CD4-positive, alpha-beta T cell treated with Interleukin-12 subunit alpha and Interleukin-12 subunit beta, for 1 hour (primary cell): Measurements from ENCODE around the gene FTO.
A peak's percentile ranks its signal among the peaks of the same experiment; 100 is the strongest.
"Not testable (repeated sequence)": the region's sequence is repeated elsewhere in the genome, so short reads cannot be mapped to it uniquely, and the experiment has no call there.

ENCODE experiments used
- DNase-seq: peaks from one replicate; pipeline ENCODE4 v3.0.0-alpha.2; 2020

FTO gene

DNA sequence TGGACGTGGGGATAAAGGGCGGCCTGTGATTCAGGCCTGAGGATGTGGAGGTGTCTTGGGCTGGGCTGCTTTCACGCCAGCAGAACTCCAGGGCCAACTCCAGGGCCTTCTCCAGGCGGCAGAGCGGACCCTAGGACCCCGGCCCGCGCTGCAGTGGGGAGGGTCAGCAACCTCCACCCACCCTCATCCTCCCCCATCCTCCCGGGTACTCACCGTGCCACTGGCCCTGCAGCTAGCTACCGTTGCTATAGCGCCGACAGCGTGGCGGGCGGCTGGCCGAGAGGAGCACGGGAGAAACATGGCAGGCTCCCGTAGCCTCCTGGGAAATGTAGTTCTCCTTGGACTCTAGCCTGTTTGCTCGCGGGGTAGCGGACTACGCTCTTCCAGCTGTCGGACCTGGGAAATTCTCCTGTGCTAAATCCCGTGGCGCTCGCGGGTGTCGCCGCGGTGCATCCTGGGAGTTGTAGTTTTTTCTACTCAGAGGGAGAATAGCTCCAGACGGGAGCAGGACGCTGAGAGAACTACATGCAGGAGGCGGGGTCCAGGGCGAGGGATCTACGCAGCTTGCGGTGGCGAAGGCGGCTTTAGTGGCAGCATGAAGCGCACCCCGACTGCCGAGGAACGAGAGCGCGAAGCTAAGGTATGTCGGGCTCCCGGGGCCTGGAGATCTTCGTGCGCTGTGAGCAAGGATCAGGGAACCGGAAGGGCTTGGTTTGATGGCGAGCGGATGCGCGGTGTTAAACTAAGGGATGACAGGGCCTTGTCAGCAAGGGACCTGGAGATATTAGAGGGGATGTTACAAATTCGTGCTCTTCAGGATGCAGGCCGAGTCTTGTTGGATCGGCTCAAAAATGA, at the start of gene FTO, which contains the start of gene RPGRIP1L:
FTO (plus strand) TSS at position 567 of the 855 bp plus-strand sequence.
RPGRIP1L (minus strand) TSS at position 270 of the 855 bp plus-strand sequence. CDS start 3,136 bp downstream, outside the sequence.
- peak; percentile 98 for DNase-seq

DNA sequence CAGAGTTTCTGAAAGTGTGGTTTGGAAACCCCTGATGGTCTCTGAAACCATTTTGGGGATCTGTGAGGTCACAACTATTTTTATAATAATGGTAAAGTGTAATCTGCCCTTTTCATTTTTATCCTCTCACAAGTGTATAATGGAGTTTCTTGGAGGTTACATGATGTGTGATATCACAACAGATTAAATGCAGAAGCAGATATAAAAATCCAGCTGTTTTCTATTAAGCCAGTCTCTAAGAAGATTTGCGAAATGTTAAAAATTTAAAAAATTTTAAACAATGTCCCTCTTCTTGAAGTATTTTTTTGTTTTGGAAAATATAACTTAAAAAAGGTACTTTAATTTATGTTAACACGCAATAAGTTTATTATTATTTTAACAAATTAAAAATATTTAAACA, 49.0 kb upstream of the FTO start:
- no peak for DNase-seq

DNA sequence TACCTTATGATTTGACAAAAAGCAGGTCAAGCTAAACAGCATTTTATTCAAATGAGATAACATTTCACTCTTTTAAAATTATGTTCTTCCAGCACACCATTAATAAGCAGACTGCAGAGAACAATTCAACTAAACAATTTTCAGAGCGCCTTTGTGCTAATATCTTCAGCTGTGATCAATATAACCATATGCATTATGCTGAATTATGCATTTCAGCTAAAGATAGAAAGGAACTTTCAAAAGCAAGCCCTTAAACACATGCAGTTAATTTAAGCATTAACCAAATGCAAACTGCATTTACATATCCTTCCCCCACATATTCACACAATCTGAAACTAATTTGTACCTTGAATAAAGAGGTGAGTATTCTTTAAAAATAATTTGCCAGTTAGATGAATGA, 41.9 kb upstream of the FTO start:
- no peak for DNase-seq

DNA sequence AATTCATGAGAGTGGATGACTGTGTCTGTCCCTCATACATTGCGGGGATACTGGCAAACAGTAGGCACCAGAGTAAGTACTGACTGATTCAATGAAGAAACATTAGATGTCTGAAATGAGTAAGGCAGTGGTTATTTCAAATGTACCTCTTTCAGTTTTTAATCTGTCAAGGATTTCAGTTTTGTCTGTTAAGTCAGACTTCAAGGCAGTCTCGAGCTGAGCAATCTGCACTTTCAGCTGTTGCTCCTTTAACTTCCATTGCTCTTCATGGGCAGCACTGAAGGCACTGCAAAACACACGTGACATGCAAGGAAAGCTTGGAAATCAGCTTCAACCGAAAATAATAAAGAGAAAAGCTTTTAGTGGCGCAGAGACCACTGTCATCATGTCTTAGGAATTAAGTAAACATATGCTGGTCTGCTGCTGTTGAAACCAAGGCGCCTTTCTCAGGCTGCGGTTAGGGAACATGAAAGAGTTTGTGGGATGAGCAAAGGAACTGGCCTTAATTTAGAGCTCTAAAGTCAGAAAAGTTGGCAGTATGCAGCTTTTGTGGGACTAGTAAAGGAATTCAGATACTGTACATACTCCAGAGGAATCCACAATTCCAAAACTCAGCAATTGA, 39.1 kb upstream of the FTO start:
- no peak for DNase-seq

DNA sequence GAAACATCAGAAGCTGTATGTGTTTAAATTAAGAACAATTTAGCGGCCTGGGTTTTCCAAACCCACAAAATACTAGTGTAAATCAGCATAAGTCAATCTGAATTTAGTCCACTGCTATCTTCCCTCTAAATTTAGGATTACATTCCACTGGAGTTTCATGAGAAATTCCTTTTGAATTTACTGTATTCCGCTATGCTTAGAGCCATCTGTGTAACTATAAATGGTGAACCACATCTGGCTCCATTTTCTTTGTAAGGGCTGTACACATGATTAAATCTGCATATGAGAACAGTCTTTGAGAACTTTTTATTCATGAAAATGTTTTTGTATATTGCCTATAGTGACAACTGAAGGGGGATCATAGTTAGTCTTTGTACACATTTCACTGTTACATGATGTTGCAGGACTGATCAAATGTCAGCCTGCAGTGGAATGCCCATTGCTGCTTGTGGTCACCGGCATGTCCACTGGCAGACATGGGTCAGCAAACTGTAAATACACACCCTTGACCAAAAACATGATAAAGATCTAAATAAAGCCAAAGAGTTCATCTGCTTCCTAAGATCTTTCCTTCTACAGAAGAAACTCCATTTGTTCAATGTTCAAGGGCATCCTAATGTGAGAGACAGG, 37.1 kb upstream of the FTO start:
- DNase-seq = no peak

DNA sequence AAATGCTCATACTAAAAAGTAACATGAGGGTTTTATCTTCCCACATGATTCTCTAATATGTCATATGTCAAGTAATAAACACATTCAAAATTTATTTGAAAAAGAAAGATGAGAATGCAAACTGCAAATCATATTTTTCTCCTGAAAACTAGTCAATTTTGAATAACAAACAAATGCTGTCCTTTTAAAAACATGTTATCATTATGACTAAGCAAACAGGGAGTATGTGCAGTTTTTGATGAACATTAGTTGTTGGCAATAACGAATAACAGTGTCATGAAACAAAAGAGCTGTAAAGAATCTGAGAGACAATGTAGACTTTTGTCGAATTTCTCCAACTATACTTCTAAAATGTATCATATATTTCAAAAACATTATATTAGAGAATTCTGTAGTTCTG, 35.1 kb upstream of the FTO start:
- DNase-seq = no peak

DNA sequence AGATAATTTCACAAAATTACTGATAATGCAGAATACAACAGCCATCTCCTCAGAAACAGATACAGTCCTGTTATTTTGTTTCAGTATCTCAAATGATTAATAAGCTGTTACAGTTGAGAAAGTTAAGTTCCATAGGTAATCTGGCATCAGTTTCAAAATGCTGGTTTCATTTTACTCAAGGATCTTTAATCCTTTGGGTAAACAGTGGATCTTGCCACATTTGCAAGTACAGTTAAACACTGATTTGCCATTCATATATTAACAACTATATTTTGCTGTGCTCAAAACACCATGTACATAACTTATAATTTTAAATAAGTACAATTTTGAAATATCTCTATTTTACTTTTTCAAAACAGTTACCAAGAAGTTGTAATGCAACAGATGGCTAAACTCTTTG, 31.5 kb upstream of the FTO start:
- DNase-seq = no peak

DNA sequence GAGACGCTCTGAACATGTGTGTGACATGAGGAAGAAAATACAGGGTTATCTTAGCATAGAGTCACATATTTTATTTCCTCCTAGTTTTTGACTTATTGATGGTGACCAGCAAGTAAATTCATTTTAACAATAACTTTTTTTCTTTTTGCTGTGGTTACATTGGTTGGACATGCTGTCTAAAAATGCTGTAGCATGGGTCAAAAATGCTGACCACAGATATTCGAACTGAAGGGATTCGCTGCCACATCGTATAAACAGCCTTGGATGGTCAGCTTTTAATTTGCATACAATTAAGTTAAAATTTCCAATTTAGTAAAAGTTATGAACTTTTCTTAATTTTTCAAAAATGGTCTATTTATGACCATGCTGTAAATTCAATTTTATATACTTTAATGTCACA, 30.8 kb upstream of the FTO start:
- DNase-seq = no peak

DNA sequence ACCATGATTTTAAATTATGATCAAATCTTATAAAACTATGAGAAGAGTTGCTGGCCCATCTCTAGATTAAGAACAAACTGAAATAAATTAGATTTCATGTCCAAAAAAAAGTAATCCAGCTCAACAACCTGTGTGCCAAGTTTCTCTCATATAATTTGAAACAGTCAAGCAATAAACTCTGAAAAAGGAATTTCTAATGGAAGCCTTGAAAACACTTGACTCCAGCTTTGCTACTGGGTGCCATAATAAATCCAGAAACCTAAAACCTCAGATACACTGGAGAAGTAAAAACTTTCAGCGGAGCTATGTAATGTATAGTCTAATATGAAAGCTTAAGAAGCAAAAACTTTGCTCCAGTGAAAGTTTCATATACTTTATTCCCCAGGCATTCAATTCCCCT, 25.8 kb upstream of the FTO start:
- no peak for DNase-seq

DNA sequence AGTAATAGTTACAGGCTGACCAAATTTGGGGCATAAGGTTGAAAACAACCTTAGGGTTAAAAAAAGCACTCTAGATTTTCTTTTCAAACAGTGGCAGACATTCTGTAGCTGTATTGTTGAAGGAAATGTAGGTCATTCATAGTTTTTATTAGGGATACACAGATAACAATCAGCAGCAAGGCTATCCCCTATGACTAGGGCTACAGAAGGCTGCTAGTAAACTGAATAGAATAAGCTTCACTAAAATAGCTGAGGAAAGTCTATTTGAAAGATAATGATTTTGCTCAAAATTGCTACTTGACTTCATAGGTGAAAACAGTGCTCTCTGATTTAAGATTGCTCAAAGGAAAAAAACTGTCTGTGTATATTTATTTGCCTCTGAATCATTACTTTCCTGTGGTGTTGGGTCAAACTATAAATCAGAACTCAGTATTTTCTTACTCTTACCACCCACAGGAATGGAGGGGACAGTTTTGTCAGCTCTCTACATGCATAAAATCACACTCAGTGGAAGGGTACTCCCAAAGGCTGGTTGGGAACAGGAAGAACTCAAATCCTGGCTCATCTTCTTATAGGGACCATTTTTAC, 25.1 kb upstream of the FTO start:
- DNase-seq = no peak

DNA sequence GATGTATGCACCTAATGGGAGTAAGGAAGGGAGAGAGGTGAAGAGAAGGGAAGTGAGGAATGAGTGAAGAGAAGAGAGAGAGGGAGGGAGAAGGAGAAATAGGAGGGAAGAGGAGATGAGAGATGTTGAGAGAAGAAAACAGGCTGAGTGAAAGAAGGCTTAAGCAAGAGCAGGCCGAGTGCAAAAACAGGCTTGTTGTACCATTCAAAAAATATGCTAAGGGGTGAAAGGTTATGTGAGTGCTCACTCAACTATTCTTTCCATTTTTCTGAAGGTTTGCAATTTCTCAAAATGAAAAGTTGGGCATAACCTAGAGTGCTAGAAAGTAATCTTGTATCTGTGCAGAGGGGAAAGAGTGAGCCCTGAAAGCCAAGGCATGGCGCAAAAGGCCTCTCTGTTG, 23.2 kb upstream of the FTO start:
- no peak for DNase-seq

DNA sequence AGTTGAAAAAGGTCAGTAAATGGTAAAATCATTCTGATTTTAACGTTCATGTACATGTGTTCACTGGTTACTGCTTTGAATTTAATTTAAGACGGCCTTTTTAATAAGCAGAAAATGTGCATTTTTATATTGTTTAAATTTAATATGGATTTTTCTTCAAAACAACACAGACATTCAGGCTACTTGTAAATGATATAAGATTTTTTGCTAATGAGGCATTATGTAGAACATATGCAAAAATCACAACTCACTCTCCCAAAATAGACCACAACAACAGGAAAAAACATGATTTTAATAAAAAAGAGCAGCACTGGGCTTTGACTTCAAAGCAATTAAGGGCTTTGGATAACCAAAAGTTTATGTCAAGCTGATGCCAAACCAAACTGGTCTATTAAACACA, 22.6 kb upstream of the FTO start:
- no peak for DNase-seq

DNA sequence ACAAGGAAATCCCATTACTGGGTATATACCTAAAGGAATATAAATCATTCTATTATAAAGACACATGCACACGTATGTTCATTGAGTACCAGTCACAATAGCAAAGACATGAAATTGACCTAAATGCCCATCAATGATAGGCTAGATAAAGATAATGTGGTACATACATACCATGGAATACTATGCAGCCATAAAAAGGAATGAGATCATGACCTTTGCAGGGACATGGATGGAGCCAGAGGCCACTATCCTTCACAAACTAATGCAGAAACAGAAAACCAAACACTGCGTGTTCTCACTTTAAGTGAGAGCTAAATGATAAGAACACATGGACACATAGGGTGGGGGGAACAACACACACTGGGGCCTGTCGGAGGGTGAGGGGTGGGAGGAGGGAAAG, 18.6 kb upstream of the FTO start:
- DNase-seq = not testable (repeated sequence)

DNA sequence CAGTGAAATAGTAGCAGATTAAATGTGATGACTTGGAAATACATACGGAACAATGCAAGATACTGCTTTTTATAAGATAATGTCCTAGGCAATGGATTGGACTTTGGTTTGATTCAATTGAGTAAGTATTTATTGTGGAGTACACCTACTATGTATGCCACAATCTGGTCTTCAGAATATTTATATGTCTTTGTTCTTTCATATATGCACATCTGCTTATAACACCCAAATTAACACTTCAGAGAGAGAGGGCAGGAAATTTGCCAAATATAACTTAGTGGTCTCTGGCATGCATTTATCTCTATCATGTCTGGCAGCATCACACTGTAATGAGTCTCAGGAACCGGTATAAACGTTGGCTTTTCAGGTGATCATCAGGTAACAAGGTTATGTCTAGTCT, 17.2 kb upstream of the FTO start:
- DNase-seq = no peak

DNA sequence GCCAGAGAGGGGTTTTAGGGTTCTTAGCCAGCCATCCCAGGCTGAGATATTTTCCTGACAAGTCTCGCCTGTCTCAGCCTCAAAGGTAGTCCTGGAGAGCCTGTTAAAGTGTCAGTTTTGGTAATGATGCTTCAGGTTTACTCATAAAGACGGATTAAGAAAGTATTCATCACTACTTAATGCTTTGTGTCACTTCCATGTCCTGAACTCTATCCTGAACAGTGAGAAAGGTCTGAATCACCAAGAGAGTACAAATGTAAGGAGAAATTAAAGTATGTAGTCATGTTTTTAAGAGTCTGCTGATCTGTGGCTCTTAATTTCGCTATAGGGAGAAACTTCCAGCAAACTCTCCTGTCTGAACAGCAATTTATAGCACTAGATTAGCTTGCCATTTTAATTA, 14.3 kb upstream of the FTO start:
- DNase-seq = no peak

DNA sequence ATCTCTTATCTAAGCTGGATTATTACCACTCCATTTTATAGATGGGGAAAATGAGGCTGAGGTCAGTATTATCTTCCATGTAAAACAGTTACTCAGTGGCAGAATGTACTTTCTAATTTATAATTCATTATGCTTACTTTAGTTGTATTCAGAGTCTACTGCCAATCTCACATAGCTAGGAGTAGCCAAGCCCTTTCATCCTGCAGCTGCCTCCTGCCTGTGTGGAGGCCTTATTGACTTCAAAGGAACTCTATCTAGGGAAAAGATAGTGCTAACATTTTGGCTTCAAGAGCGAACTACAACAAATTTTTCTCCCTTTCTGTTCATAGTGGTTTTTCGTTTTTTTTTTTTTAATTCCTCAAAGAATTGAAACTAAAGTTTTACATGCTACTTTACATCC, 13.2 kb upstream of the FTO start:
- DNase-seq = no peak

DNA sequence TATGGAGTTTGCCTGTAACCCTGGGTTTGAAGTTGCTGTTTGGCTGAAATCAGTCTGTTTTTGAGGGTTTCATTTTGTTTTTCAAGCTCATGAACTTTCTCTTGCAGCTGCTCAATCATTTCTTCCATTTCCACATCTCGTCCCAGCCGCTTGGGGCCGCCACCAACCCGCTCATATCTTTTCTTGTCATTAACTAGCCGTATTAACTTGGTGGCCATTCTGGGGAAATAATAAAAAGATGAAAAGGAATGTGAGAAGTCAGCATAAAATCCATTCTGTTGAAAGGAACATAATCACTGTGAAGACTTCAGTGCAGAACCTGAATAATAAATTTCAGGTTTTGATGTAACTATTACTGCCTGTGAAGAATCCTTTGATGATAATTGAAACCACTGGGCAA, 11.8 kb upstream of the FTO start:
- DNase-seq = no peak

DNA sequence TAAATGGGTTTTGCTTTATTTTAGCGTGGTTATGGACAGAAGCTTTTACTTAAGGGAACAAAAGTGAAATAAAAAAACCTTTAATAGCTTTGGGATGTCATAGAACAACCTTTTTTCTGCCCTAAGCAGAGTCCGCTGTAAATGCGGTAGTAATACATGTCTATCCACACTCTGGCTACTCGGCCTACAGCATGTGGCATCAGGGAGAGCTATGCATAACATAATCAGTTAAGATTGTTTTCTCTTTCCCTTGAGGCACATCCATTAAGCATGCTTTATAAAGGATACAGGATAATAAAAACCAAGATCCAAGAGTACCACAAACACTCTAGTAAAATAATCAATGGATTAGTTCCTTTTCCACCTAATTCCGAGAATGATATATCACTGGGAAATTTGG, 10.6 kb upstream of the FTO start:
- DNase-seq = no peak

DNA sequence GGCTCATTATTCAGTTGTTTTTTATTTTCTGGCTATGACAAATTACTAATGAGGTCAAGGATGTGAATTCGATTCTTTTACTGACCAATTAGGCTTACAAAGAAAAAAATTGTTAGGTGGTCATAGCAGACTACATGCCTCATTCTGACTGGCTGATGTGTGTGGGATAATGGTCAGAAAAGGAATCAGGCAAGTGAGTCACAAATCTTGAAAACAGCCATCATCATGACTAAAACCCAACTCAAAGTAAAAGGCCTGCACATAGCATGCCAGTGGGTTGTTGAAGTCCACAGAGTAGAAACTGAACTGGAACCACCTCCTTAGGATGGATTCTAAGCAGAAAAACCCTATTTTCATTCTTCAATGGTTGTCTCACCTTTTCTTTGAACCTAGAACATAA, 8.9 kb upstream of the FTO start:
- no peak for DNase-seq

DNA sequence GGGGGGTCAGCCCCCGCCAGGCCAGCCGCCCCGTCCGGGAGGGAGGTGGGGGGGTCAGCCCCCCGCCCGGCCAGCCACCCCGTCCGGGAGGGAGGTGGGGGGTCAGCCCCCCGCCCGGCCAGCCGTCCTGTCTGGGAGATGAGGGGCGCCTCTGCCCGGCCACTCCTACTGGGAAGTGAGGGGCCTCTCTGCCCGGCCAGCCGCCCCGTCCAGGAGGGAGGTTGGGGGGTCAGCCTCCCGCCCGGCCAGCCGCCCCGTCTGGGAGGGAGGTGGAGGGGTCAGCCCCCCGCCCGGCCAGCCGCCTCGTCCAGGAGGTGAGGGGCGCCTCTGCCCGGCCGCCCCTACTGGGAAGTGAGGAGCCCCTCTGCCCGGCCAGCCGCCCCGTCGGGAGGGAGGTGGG, 5.7 kb upstream of the FTO start:
- not testable (repeated sequence) for DNase-seq

DNA sequence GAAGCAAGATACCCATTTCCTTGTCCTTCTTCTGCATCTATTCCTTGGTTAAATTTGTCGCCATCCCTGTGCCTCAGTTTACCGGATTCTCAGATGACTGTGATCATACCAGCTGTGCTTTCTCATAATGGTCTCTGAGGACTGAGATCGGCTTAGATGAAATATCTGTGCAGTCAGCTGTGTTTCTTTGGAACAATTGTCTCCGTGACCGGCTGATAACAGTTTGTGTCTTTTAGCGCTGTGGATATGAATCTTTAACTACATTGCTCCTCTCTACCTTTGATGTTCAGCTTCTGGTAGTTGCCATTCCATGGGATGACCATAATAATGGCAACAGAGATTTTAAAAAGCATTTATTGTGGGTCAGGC, 473 bp downstream of the FTO start:
- no peak for DNase-seq

DNA sequence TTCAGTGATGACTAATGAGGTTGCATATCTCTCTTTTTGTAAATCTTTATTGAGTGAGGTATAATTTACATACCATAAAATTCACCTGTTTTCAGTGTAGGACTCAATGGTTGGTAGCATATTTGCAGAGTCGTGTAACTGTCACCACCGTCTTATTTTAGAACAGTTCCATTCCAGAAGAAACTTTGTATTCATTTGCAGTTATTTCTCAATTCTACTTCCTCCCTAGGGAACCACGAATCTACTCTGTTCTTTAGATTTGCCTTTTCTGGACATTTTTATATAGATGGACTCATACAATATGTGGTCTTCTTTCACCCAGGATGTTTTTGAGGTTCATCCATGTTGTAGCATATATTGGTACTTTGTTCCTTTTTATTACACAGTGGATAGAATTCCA, 3.7 kb downstream of the FTO start:
- DNase-seq = no peak

DNA sequence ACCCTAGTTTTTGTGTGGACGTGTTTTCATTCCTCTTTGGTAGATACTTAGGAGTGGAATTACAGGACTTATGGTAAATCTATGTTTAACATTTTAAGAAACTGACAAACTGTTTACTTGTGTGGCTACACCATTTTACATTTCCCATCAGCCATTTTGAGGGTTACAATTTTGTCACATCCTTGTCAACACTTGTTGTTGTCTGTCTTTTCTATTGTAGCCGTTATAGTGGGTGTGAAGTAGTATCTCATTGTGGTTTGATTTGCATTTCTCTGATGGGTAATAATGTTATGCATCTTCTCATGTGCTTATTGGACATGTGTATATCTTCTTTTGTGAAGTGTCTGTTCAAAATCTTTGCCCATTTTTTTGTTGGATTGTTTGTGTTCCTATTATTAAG, 4.5 kb downstream of the FTO start:
- DNase-seq = no peak

DNA sequence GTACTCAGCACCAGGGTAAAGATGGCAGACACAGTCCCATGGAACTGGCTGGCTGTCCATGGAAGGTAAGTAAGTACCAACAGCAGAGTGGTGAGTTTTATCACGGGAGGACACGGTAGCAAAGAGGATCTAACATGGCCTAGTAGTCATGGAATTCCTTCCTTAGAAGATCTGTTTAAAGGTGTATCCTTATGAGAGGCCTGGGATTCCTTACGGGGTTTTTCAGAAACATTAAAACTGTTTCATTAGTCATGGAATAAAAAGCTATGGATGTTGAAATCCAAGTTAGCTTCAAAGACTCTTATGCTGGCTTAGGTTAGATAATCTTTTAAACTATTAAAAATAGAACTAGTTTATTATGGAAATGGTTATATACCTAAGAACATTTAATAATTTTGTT, 7.4 kb downstream of the FTO start:
- DNase-seq = no peak
